Stimulated activated CD8-positive, alpha-beta memory T cell treated with anti-CD3 and anti-CD28 coated beads, Interleukin-7, amount 100 ng/mL, for 1 hour (primary cell): ENCODE data around the gene SAXO2.
"Not testable (repeated sequence)": the region's sequence is repeated elsewhere in the genome, so short reads cannot be mapped to it uniquely, and the experiment has no call there.

Experiments
- DNase-seq, 2 donors: peaks; one replicate each; pipeline ENCODE4 v3.0.0-alpha.2; 2020; ENCODE audit warnings: low read depth in 2 of 2

The SAXO2 gene

GRCh38 chr15:82333603-82334553, 71.3 kb downstream of the SAXO2 start:
- DNase-seq = not testable (repeated sequence)
